ENCODE results near the gene PHLDB2. TPM values are rescaled to one million over a fixed set of nuclear protein-coding genes. Genes with fewer than 3 reads are reported as not detected.

The PHLDB2 gene
- total and polyA plus RNA-seq, 10 of the 15 experiments (the other 5 are each of a cell fraction or from before 2014, with no cell fraction given), result 0.03 to 0.67 (median 0.40) TPM

DNA sequence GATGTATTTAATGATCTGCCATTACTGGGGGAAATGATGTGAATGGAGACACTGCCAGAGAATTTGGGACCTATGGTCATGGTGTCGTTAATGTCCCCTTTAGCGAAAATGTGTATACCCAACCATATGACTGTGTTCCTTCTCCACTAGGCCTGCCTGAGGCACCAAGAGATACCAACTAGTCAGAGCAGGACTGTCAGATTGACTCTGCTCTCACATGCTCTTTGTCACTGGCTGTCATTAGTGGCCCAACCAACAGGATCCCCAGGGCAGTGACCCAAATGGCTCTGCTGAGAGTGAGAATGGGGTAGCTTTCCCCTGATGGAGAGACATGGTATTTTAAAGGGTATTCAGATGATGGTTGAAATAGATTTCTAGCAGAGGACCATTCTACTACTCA is 142.5 kb downstream of the PHLDB2 start:
- CTCF ChIA-PET, result interaction anchor here (0.5 to 10.0 kb wide), 9 partner anchors 8 to 398 kb away, joined by 3 to 102 read pairs (median 4); partner anchors contain the start of gene ABHD10

More for the DNA sequence above, 142.5 kb downstream of the PHLDB2 start:
- intact Hi-C loops (cut with micrococcal nuclease; ENCODE audit: unreplicated experiment) (no loop called here), in situ Hi-C loops (cut with MboI) (no loop called here)
- POLR2A ChIA-PET, result interaction anchor here (1.2 kb wide), 1 partner anchor 12 kb away, joined by 3 read pairs; no protein-coding TSS in a partner anchor
- SMC1A ChIA-PET (ENCODE audit: uncharacterized antibody, unreplicated experiment), result interaction anchor here (1.1 to 21.1 kb wide), 4 partner anchors 10 to 286 kb away, joined by 5 to 417 read pairs (median 47); partner anchors contain the start of gene ABHD10
- ATAC-seq (no peak; the same call in 2 of the 3 replicates), FAIRE-seq (no peak), DNase-seq (ENCODE audit: low read depth, low spot score) (no peak)
- TF ChIP-seq, protein P1, sequence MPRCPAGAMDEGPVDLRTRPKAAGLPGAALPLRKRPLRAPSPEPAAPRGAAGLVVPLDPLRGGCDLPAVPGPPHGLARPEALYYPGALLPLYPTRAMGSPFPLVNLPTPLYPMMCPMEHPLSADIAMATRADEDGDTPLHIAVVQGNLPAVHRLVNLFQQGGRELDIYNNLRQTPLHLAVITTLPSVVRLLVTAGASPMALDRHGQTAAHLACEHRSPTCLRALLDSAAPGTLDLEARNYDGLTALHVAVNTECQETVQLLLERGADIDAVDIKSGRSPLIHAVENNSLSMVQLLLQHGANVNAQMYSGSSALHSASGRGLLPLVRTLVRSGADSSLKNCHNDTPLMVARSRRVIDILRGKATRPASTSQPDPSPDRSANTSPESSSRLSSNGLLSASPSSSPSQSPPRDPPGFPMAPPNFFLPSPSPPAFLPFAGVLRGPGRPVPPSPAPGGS (IDR thresholded peaks at IDR 0.05; ENCODE audit: borderline replicate concordance, insufficient read depth, low read depth, low read length, poor library complexity, severe bottlenecking), result no peak
- TF ChIP-seq PML (IDR thresholded peaks at IDR 0.05; ENCODE audit: low read length) (no peak), EP300 (IDR thresholded peaks at IDR 0.05; ENCODE audit: borderline replicate concordance in 1 of 2, control insufficient read depth in 1 of 2, low read depth in 2 of 2, low read length in 2 of 2) (no peak), STAT3 (IDR thresholded peaks at IDR 0.05; ENCODE audit: low read depth, low read length) (no peak)
- TF ChIP-seq, protein P2, sequence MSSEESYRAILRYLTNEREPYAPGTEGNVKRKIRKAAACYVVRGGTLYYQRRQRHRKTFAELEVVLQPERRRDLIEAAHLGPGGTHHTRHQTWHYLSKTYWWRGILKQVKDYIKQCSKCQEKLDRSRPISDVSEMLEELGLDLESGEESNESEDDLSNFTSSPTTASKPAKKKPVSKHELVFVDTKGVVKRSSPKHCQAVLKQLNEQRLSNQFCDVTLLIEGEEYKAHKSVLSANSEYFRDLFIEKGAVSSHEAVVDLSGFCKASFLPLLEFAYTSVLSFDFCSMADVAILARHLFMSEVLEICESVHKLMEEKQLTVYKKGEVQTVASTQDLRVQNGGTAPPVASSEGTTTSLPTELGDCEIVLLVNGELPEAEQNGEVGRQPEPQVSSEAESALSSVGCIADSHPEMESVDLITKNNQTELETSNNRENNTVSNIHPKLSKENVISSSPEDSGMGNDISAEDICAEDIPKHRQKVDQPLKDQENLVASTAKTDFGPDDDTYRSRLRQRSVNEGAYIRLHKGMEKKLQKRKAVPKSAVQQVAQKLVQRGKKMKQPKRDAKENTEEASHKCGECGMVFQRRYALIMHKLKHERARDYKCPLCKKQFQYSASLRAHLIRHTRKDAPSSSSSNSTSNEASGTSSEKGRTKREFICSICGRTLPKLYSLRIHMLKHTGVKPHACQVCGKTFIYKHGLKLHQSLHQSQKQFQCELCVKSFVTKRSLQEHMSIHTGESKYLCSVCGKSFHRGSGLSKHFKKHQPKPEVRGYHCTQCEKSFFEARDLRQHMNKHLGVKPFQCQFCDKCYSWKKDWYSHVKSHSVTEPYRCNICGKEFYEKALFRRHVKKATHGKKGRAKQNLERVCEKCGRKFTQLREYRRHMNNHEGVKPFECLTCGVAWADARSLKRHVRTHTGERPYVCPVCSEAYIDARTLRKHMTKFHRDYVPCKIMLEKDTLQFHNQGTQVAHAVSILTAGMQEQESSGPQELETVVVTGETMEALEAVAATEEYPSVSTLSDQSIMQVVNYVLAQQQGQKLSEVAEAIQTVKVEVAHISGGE (CRISPR knock-in tag; IDR thresholded peaks at IDR 0.05), result no peak
- TF ChIP-seq, protein P3, sequence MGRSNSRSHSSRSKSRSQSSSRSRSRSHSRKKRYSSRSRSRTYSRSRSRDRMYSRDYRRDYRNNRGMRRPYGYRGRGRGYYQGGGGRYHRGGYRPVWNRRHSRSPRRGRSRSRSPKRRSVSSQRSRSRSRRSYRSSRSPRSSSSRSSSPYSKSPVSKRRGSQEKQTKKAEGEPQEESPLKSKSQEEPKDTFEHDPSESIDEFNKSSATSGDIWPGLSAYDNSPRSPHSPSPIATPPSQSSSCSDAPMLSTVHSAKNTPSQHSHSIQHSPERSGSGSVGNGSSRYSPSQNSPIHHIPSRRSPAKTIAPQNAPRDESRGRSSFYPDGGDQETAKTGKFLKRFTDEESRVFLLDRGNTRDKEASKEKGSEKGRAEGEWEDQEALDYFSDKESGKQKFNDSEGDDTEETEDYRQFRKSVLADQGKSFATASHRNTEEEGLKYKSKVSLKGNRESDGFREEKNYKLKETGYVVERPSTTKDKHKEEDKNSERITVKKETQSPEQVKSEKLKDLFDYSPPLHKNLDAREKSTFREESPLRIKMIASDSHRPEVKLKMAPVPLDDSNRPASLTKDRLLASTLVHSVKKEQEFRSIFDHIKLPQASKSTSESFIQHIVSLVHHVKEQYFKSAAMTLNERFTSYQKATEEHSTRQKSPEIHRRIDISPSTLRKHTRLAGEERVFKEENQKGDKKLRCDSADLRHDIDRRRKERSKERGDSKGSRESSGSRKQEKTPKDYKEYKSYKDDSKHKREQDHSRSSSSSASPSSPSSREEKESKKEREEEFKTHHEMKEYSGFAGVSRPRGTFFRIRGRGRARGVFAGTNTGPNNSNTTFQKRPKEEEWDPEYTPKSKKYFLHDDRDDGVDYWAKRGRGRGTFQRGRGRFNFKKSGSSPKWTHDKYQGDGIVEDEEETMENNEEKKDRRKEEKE (IDR thresholded peaks at IDR 0.05), result no peak
- TF ChIP-seq, protein P4, sequence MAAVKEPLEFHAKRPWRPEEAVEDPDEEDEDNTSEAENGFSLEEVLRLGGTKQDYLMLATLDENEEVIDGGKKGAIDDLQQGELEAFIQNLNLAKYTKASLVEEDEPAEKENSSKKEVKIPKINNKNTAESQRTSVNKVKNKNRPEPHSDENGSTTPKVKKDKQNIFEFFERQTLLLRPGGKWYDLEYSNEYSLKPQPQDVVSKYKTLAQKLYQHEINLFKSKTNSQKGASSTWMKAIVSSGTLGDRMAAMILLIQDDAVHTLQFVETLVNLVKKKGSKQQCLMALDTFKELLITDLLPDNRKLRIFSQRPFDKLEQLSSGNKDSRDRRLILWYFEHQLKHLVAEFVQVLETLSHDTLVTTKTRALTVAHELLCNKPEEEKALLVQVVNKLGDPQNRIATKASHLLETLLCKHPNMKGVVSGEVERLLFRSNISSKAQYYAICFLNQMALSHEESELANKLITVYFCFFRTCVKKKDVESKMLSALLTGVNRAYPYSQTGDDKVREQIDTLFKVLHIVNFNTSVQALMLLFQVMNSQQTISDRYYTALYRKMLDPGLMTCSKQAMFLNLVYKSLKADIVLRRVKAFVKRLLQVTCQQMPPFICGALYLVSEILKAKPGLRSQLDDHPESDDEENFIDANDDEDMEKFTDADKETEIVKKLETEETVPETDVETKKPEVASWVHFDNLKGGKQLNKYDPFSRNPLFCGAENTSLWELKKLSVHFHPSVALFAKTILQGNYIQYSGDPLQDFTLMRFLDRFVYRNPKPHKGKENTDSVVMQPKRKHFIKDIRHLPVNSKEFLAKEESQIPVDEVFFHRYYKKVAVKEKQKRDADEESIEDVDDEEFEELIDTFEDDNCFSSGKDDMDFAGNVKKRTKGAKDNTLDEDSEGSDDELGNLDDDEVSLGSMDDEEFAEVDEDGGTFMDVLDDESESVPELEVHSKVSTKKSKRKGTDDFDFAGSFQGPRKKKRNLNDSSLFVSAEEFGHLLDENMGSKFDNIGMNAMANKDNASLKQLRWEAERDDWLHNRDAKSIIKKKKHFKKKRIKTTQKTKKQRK (IDR thresholded peaks at IDR 0.05; ENCODE audit: low read depth, low read length), result no peak
- TF ChIP-seq, protein P5, sequence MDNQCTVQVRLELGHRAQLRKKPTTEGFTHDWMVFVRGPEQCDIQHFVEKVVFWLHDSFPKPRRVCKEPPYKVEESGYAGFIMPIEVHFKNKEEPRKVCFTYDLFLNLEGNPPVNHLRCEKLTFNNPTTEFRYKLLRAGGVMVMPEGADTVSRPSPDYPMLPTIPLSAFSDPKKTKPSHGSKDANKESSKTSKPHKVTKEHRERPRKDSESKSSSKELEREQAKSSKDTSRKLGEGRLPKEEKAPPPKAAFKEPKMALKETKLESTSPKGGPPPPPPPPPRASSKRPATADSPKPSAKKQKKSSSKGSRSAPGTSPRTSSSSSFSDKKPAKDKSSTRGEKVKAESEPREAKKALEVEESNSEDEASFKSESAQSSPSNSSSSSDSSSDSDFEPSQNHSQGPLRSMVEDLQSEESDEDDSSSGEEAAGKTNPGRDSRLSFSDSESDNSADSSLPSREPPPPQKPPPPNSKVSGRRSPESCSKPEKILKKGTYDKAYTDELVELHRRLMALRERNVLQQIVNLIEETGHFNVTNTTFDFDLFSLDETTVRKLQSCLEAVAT (IDR thresholded peaks at IDR 0.05), result no peak
- 34% methylated on average over 2 of the region's 2 CpGs for WGBS (ENCODE audit: insufficient coverage, insufficient replicate concordance, low lambda C conversion rate, missing lambda C conversion rate)
- Histone ChIP-seq H3K4me3 (no peak overlapping the region), H3K9ac (ENCODE audit: control insufficient read depth, insufficient read depth, low read length) (no peak overlapping the region), H3K27me3 (replicated peaks in 1 of 2; ENCODE audit: control insufficient read depth in 2 of 2, insufficient read depth in 2 of 2, low read length in 1 of 2) (peaks cover 0 to 2% of the 10 kb centered on the region in 2 experiments; a peak in 3 of 4 replicates), H3K27ac (ENCODE audit: control insufficient read depth, insufficient read depth) (no peak overlapping the region), H3K4me2 (ENCODE audit: control insufficient read depth, insufficient read depth) (no peak overlapping the region), H3K4me1 (ENCODE audit: control insufficient read depth, insufficient read depth, low read length) (peaks cover 6% of the 10 kb centered on the region; the same call in 1 of the 2 replicates), H3K36me3 (ENCODE audit: control insufficient read depth in 2 of 2, insufficient read depth in 2 of 2, low read length in 1 of 2) (no peaks in the 10 kb centered on the region), H4K20me1 (ENCODE audit: control insufficient read depth, insufficient read depth) (no peaks in the 10 kb centered on the region), H3K9me3 (replicated peaks; ENCODE audit: control insufficient read depth, insufficient read depth, low read length) (no peaks in the 10 kb centered on the region), H2AFZ (ENCODE audit: control insufficient read depth, low read depth, low read length) (no peak overlapping the region), H3K79me2 (ENCODE audit: control insufficient read depth, insufficient read depth, low read length) (no peaks in the 10 kb centered on the region)
- RAD21 ChIA-PET (ENCODE audit: unreplicated experiment), result interaction anchor here (0.8 to 3.7 kb wide), 2 partner anchors 12 to 133 kb away, joined by 3 to 19 read pairs; no protein-coding TSS in a partner anchor
- BruUV-seq (replicated peaks), result no TSS peak
